ENCODE results near the gene YIPF6.
"Not testable (repeated sequence)": the region's sequence is repeated elsewhere in the genome, so short reads cannot be mapped to it uniquely, and the experiment has no call there.

YIPF6 gene

GRCh38 chrX:68498508-68499379 is at the start of gene YIPF6:
Gene YIPF6, plus strand, starts transcription at chrX:68499051. Its CDS starts 16 bp downstream, at chrX:68499067.
- DNase-seq: peak; percentile 33

- no peak for DNase-seq
These were observed 47.1 kb upstream of the YIPF6 start for GRCh38 chrX:68451720-68452119.

- no peak for DNase-seq
These were observed 44.2 kb upstream of the YIPF6 start for GRCh38 chrX:68454476-68455150.

- DNase-seq: no peak
These were observed 43.7 kb upstream of the YIPF6 start for GRCh38 chrX:68455151-68455510.

- DNase-seq: no peak
These were observed 37.8 kb upstream of the YIPF6 start for GRCh38 chrX:68461093-68461492.

GRCh38 chrX:68461576-68461975 is 37.3 kb upstream of the YIPF6 start:
- no peak for DNase-seq

GRCh38 chrX:68462197-68462596 is 36.7 kb upstream of the YIPF6 start:
- no peak for DNase-seq

GRCh38 chrX:68462653-68463052 is 36.2 kb upstream of the YIPF6 start:
- no peak for DNase-seq

GRCh38 chrX:68463880-68464279 is 35.0 kb upstream of the YIPF6 start:
- no peak for DNase-seq

- DNase-seq: no peak
These were observed 34.1 kb upstream of the YIPF6 start for GRCh38 chrX:68464796-68465195.

- no peak for DNase-seq
These were observed 17.9 kb upstream of the YIPF6 start for GRCh38 chrX:68480969-68481368.

GRCh38 chrX:68486198-68486597 is 12.7 kb upstream of the YIPF6 start:
- DNase-seq: not testable (repeated sequence)

- no peak for DNase-seq
These were observed 11.6 kb upstream of the YIPF6 start for GRCh38 chrX:68487254-68487653.

GRCh38 chrX:68487924-68488323 is 10.9 kb upstream of the YIPF6 start:
- no peak for DNase-seq

- DNase-seq: no peak
These were observed 10.2 kb upstream of the YIPF6 start for GRCh38 chrX:68488657-68489056.

GRCh38 chrX:68490644-68491043 is 8.2 kb upstream of the YIPF6 start:
- DNase-seq: no peak

GRCh38 chrX:68492583-68492982 is 6.3 kb upstream of the YIPF6 start:
- DNase-seq: no peak

GRCh38 chrX:68493776-68494175 is 5.1 kb upstream of the YIPF6 start:
- DNase-seq: not testable (repeated sequence)

GRCh38 chrX:68498044-68498507 is 775 bp upstream of the YIPF6 start:
- no peak for DNase-seq

- no peak for DNase-seq
These were observed 973 bp downstream of the YIPF6 start for GRCh38 chrX:68499543-68500504.

GRCh38 chrX:68503836-68504636 is 5.2 kb downstream of the YIPF6 start:
- DNase-seq: no peak

- no peak for DNase-seq
These were observed 7.8 kb downstream of the YIPF6 start for GRCh38 chrX:68506649-68507048.
